ENCODE results near the gene DYNAP. TPM values are rescaled to one million over a fixed set of nuclear protein-coding genes. Genes with fewer than 3 reads are reported as not detected.

Gene DYNAP
- not detected for polyA plus RNA-seq (2013, experiment 1 of 2; ENCODE audit: insufficient read length)
- polyA plus RNA-seq (2013, experiment 2 of 2; ENCODE audit: insufficient read length): not detected

- no peak for DNase-seq
Observed at GRCh38 chr18:54590945-54591344, at the start of gene DYNAP. Gene DYNAP (plus strand): TSS chr18:54591245. CDS start chr18:54591283, 38 bp downstream.

GRCh38 chr18:54551590-54551989 is 39.5 kb upstream of the DYNAP start:
- no peak for DNase-seq

- DNase-seq: no peak
Observed at GRCh38 chr18:54555286-54555685, 35.8 kb upstream of the DYNAP start.

GRCh38 chr18:54555996-54556395 is 35.0 kb upstream of the DYNAP start:
- no peak for DNase-seq

GRCh38 chr18:54557958-54558357 is 33.1 kb upstream of the DYNAP start:
- no peak for DNase-seq

GRCh38 chr18:54558609-54559585 is 32.1 kb upstream of the DYNAP start:
- peak; percentile 2 for DNase-seq

GRCh38 chr18:54561706-54562267 is 29.3 kb upstream of the DYNAP start:
- DNase-seq: no peak

GRCh38 chr18:54580202-54580729 is 10.8 kb upstream of the DYNAP start:
- no peak for DNase-seq

- no peak for DNase-seq
Observed at GRCh38 chr18:54584065-54584464, 7.0 kb upstream of the DYNAP start.

GRCh38 chr18:54585743-54586142 is 5.3 kb upstream of the DYNAP start:
- DNase-seq: no peak

- no peak for DNase-seq
Observed at GRCh38 chr18:54604211-54604610, 13.2 kb downstream of the DYNAP start.

GRCh38 chr18:54606835-54607212 is 15.8 kb downstream of the DYNAP start:
- no peak for DNase-seq

GRCh38 chr18:54607213-54608027 is 16.4 kb downstream of the DYNAP start:
- no peak for DNase-seq

GRCh38 chr18:54608028-54608642 is 17.1 kb downstream of the DYNAP start:
- DNase-seq: peak; percentile 35

GRCh38 chr18:54611816-54612215 is 20.8 kb downstream of the DYNAP start:
- no peak for DNase-seq

GRCh38 chr18:54612237-54612636 is 21.2 kb downstream of the DYNAP start:
- no peak for DNase-seq

- no peak for DNase-seq
Observed at GRCh38 chr18:54613174-54613573, 22.1 kb downstream of the DYNAP start.

GRCh38 chr18:54616220-54616848 is 25.3 kb downstream of the DYNAP start:
- no peak for DNase-seq

GRCh38 chr18:54622084-54622483 is 31.0 kb downstream of the DYNAP start:
- DNase-seq: no peak

- DNase-seq: no peak
Observed at GRCh38 chr18:54626779-54627178, 35.7 kb downstream of the DYNAP start.

GRCh38 chr18:54630963-54631362 is 39.9 kb downstream of the DYNAP start:
- DNase-seq: no peak

- DNase-seq: no peak
Observed at GRCh38 chr18:54636217-54636616, 45.2 kb downstream of the DYNAP start.
